Spleen (tissue), 7 donors: Measurements from ENCODE around the gene ICAM5.

ENCODE experiments used
- CTCF ChIP-seq, 11 experiments: fragments of 200-600 bp in 7 of 11; fragments of 450-650 bp in 4 of 11; sonication (generic) in 4 of 11; IDR thresholded peaks in 8 of 11; conservative IDR thresholded peaks in 3 of 11; 1 replicate in 7 of 11; 2 replicates in 4 of 11; pipeline versions ENCODE4 v1.4.0 to v1.8.0; 2016 to 2021; ENCODE audit warnings: antibody characterized with exemption in 11 of 11, inconsistent platforms in 4 of 11, mild to moderate bottlenecking in 1 of 11
- POLR2A ChIP-seq, 3 donors: fragments of 450-650 bp; IDR thresholded peaks; one replicate each; pipeline ENCODE4 v1.5.1; 2017; ENCODE audit warnings: antibody characterized with exemption in 3 of 3, mild to moderate bottlenecking in 1 of 3
- POLR2AphosphoS5 ChIP-seq, 3 donors: sonication (generic); formaldehyde crosslinking; IDR thresholded peaks; one replicate each; pipeline ENCODE4 v1.5.1; 2017; ENCODE audit warnings: antibody characterized with exemption in 3 of 3
- donor health status: DM: no; HTN: no; CAD: no; lungs with moderate emphysema.
- donor health status: DM: no; HTN: no; CAD: no.
- donor health status: DM: no; HTN: no; CAD: no.

GRCh38 chr19:10321874-10322835, 32.4 kb downstream of the ICAM5 start:
- TF ChIP-seq CTCF (IDR thresholded peaks at IDR 0.05 in 8 of 11, conservative IDR thresholded peaks at IDR 0.05 in 3 of 11), result no peak
- no peak for TF ChIP-seq POLR2A (IDR thresholded peaks at IDR 0.05)
- no peak for TF ChIP-seq POLR2AphosphoS5 (IDR thresholded peaks at IDR 0.05)
